Fibroblast of lung (primary cell): ENCODE measurements around the gene SERTAD2. TPM values are rescaled to one million over a fixed set of nuclear protein-coding genes. Genes with fewer than 3 reads are reported as not detected.

Experiments
- DNase-seq, 2 donors: peaks; one replicate each; pipeline versions ENCODE4 v3.0.0 to v3.0.0-alpha.2; 2010; ENCODE audit warnings: low read depth in 2 of 2
- H2AFZ ChIP-seq: 2 replicates; pipeline ENCODE4 v1.5.1; 2012; ENCODE audit warnings: low read length, control low read depth, inconsistent platforms
- H3K27ac ChIP-seq: 2 replicates; pipeline ENCODE4 v1.5.1; 2011; ENCODE audit warnings: low read length, control low read depth; ENCODE audit not compliant: insufficient read depth
- H3K27me3 ChIP-seq: 2 replicates; pipeline ENCODE4 v1.5.1; 2011; ENCODE audit warnings: mild to moderate bottlenecking, low read length; ENCODE audit not compliant: control insufficient read depth, insufficient read depth
- H3K36me3 ChIP-seq: 2 replicates; pipeline ENCODE4 v1.5.1; 2011; ENCODE audit warnings: low read length; ENCODE audit not compliant: control insufficient read depth, insufficient read depth
- H3K4me1 ChIP-seq: 2 replicates; pipeline ENCODE4 v1.5.1; 2011; ENCODE audit warnings: low read length; ENCODE audit not compliant: control insufficient read depth, insufficient read depth; ENCODE audit errors: extremely low read depth
- H3K4me2 ChIP-seq: 2 replicates; pipeline ENCODE4 v1.5.1; 2011; ENCODE audit warnings: low read length, control low read depth; ENCODE audit not compliant: insufficient read depth; ENCODE audit errors: extremely low read depth
- H3K4me3 ChIP-seq, 4 experiments: fragments of 200-600 bp in 1 of 4; sonication (generic) in 1 of 4; replicated peaks in 1 of 4; 2 replicates each; pipeline ENCODE4 v1.5.1; 2011 to 2016; ENCODE audit warnings: low read length in 4 of 4, low read depth in 3 of 4, mild to moderate bottlenecking in 3 of 4, control low read depth in 2 of 4, inconsistent platforms in 1 of 4, mixed read lengths in 1 of 4; ENCODE audit not compliant: insufficient read depth in 1 of 4; ENCODE audit errors: control extremely low read depth in 1 of 4
- H3K79me2 ChIP-seq: 2 replicates; pipeline ENCODE4 v1.5.1; 2012; ENCODE audit warnings: mild to moderate bottlenecking, low read length, inconsistent platforms; ENCODE audit not compliant: control insufficient read depth, insufficient read depth
- H3K9ac ChIP-seq: 2 replicates; pipeline ENCODE4 v1.5.1; 2011; ENCODE audit warnings: mild to moderate bottlenecking, low read length, control low read depth; ENCODE audit not compliant: insufficient read depth
- H3K9me3 ChIP-seq: 2 replicates; pipeline ENCODE4 v1.5.1; 2012; ENCODE audit warnings: low read depth, low read length; ENCODE audit not compliant: control insufficient read depth, insufficient read depth
- H4K20me1 ChIP-seq: 2 replicates; pipeline ENCODE4 v1.5.1; 2011; ENCODE audit warnings: low read length; ENCODE audit not compliant: control insufficient read depth, insufficient read depth; ENCODE audit errors: extremely low read depth
- CTCF ChIP-seq, 2 donors: IDR thresholded peaks in 1 of 2; conservative IDR thresholded peaks in 1 of 2; 1 replicate in 1 of 2; 2 replicates in 1 of 2; pipeline ENCODE4 v1.5.1; 2011 to 2012; ENCODE audit warnings: low read length in 2 of 2, control low read depth in 1 of 2, inconsistent platforms in 1 of 2, low read depth in 1 of 2, mild to moderate bottlenecking in 1 of 2
- EZH2 ChIP-seq: IDR thresholded peaks from 2 replicates; pipeline ENCODE4 v1.5.1; 2012; ENCODE audit warnings: low read length, control low read depth, mild to moderate bottlenecking; ENCODE audit errors: missing control alignments
- polyA plus RNA-seq, 2 donors: library from polyadenylated mRNA; depleted of rRNA in 1 of 2; stranded (reverse) in 1 of 2; unstranded in 1 of 2; fragments of >200 nt; gene quantifications; 2 replicates each; pipeline ENCODE4 v1.2.1, GENCODE V29; 2011 to 2012; ENCODE audit warnings: missing spikeins in 1 of 2
- total RNA-seq: library from RNA; depleted of rRNA; stranded (reverse); fragments of >200 nt; gene quantifications from 2 replicates; pipeline ENCODE4 v1.2.1, GENCODE V29; 2014

SERTAD2 gene
- total and polyA plus RNA-seq, 2 donors (not counting 1 experiment from before 2014, with no cell fraction given) = 15.2 to 16.5 TPM

GRCh38 chr2:64605991-64606478, 47.7 kb downstream of the SERTAD2 start:
- Histone ChIP-seq H3K4me2 (no peak overlapping the region), H3K27ac (no peak overlapping the region), H3K4me3 (no peak overlapping the region), H3K79me2 (no peaks in the 10 kb centered on the region), H4K20me1 (no peaks in the 10 kb centered on the region), H3K9me3 (no peaks in the 10 kb centered on the region), H3K4me1 (peaks cover 2% of the 10 kb centered on the region), H3K36me3 (no peaks in the 10 kb centered on the region), H3K27me3 (peaks cover 14% of the 10 kb centered on the region), H2AFZ (no peak overlapping the region), H3K9ac (no peak overlapping the region)
- no peak for DNase-seq
- TF ChIP-seq EZH2 (no peak), CTCF (conservative IDR thresholded peaks at IDR 0.05 in 1 of 2, IDR thresholded peaks at IDR 0.05 in 1 of 2; ENCODE audit: low read depth in 1 of 2, low read length in 2 of 2) (no peak)

- TF ChIP-seq CTCF (conservative IDR thresholded peaks at IDR 0.05 in 1 of 2, IDR thresholded peaks at IDR 0.05 in 1 of 2; ENCODE audit: low read depth in 1 of 2, low read length in 2 of 2) (no peak), EZH2 (no peak)
- H3K27me3 ChIP-seq = peaks cover 14% of the 10 kb centered on the region
- no peak overlapping the region for H3K4me3 ChIP-seq
- no peaks in the 10 kb centered on the region for H3K9me3 ChIP-seq
- DNase-seq = peak; percentile 33 to 83
- peaks cover 2% of the 10 kb centered on the region for H3K4me1 ChIP-seq
- no peak overlapping the region for H2AFZ ChIP-seq
- H3K4me2 ChIP-seq = no peak overlapping the region
- no peak overlapping the region for H3K27ac ChIP-seq
- H3K79me2 ChIP-seq = no peaks in the 10 kb centered on the region
- no peaks in the 10 kb centered on the region for H4K20me1 ChIP-seq
- no peak overlapping the region for H3K9ac ChIP-seq
- H3K36me3 ChIP-seq = no peaks in the 10 kb centered on the region
These were observed 48.7 kb downstream of the SERTAD2 start for GRCh38 chr2:64605026-64605471.

- Histone ChIP-seq H4K20me1 (no peaks in the 10 kb centered on the region), H3K4me3 (no peak overlapping the region), H2AFZ (no peak overlapping the region), H3K27me3 (peaks cover 16% of the 10 kb centered on the region), H3K4me2 (no peak overlapping the region), H3K79me2 (no peaks in the 10 kb centered on the region), H3K27ac (no peak overlapping the region), H3K36me3 (no peaks in the 10 kb centered on the region), H3K9me3 (no peaks in the 10 kb centered on the region), H3K4me1 (peaks cover 2% of the 10 kb centered on the region), H3K9ac (no peak overlapping the region)
- no peak for DNase-seq
- TF ChIP-seq CTCF (conservative IDR thresholded peaks at IDR 0.05 in 1 of 2, IDR thresholded peaks at IDR 0.05 in 1 of 2; ENCODE audit: low read depth in 1 of 2, low read length in 2 of 2) = no peak
- no peak for TF ChIP-seq EZH2
These were observed 49.6 kb downstream of the SERTAD2 start for GRCh38 chr2:64604155-64604554.
